ENCODE data around the gene TMEM17. TPM values are rescaled to one million over a fixed set of nuclear protein-coding genes. Genes with fewer than 3 reads are reported as not detected.

The TMEM17 gene
- total and polyA plus RNA-seq, 2 donors (not counting 1 experiment from before 2014, with no cell fraction given): 2.5 to 4.9 TPM

DNA sequence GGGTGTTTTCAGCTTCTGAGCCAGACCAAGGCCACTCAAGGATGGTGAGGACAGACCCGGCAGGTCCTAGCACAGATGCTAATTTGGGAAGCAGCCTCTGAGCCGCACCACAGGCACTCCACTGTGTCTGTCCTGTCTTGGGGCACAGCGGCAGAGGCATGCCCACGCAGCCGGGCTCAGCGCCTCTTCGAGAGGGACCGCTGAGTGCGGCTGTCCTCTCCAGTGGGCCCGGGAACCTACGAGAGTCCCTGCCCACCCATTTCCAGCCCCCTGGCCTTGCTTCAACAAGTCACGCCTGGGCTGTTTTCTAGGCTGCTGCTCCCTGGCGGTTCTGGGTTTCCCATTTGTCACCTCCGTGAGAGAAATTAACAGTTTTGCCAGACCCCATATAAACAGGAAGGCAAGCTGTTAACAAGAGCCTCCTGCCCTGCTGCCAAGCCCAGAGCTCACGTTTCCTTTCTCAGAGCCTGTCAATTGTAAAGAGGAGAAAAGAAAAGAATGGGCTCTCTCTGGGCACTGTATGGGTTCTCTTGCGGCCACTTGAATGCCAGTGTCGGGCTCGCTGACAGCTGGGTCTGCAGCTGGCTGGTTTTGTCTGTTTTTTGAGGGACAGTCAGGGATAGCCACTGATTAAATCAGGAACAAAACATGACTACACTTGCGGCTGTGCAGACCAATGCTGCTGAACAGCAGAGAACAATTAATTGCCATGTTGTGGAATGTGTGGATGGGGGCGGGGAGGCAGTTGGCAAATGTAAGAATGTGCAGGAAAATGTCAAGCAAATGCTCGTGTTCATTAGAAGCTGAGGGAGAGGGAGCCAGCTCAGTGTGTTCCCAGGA lies 30.6 kb downstream of the TMEM17 start:
- peak in 1 of 2 donors; percentile 60 for DNase-seq (ENCODE audit: low read depth in 2 of 2)
- H4K20me1 ChIP-seq (ENCODE audit: control insufficient read depth, extremely low read depth, insufficient read depth, low read length): no peaks in the 10 kb centered on the region
- H3K9me3 ChIP-seq (ENCODE audit: control insufficient read depth, insufficient read depth, low read depth, low read length): no peaks in the 10 kb centered on the region
- no peak overlapping the region for H3K4me3 ChIP-seq (replicated peaks in 1 of 4; ENCODE audit: control extremely low read depth in 1 of 4, insufficient read depth in 1 of 4, low read depth in 3 of 4, low read length in 4 of 4)
- H3K4me2 ChIP-seq (ENCODE audit: extremely low read depth, insufficient read depth, low read length): no peak overlapping the region
- no peak for TF ChIP-seq EZH2 (IDR thresholded peaks at IDR 0.05; ENCODE audit: low read length, missing control alignments)
- TF ChIP-seq, protein P1, sequence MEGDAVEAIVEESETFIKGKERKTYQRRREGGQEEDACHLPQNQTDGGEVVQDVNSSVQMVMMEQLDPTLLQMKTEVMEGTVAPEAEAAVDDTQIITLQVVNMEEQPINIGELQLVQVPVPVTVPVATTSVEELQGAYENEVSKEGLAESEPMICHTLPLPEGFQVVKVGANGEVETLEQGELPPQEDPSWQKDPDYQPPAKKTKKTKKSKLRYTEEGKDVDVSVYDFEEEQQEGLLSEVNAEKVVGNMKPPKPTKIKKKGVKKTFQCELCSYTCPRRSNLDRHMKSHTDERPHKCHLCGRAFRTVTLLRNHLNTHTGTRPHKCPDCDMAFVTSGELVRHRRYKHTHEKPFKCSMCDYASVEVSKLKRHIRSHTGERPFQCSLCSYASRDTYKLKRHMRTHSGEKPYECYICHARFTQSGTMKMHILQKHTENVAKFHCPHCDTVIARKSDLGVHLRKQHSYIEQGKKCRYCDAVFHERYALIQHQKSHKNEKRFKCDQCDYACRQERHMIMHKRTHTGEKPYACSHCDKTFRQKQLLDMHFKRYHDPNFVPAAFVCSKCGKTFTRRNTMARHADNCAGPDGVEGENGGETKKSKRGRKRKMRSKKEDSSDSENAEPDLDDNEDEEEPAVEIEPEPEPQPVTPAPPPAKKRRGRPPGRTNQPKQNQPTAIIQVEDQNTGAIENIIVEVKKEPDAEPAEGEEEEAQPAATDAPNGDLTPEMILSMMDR (conservative IDR thresholded peaks at IDR 0.05 in 1 of 2, IDR thresholded peaks at IDR 0.05 in 1 of 2; ENCODE audit: low read depth in 1 of 2, low read length in 2 of 2): no peak
- no peak overlapping the region for H3K27ac ChIP-seq (ENCODE audit: insufficient read depth, low read length)
- H3K36me3 ChIP-seq (ENCODE audit: control insufficient read depth, insufficient read depth, low read length): no peaks in the 10 kb centered on the region
- no peaks in the 10 kb centered on the region for H3K4me1 ChIP-seq (ENCODE audit: control insufficient read depth, extremely low read depth, insufficient read depth, low read length)
- H3K79me2 ChIP-seq (ENCODE audit: control insufficient read depth, insufficient read depth, low read length): no peaks in the 10 kb centered on the region
- H3K27me3 ChIP-seq (ENCODE audit: control insufficient read depth, insufficient read depth, low read length): no peaks in the 10 kb centered on the region
- H3K9ac ChIP-seq (ENCODE audit: insufficient read depth, low read length): no peak overlapping the region
- no peak overlapping the region for H2AFZ ChIP-seq (ENCODE audit: low read length)

DNA sequence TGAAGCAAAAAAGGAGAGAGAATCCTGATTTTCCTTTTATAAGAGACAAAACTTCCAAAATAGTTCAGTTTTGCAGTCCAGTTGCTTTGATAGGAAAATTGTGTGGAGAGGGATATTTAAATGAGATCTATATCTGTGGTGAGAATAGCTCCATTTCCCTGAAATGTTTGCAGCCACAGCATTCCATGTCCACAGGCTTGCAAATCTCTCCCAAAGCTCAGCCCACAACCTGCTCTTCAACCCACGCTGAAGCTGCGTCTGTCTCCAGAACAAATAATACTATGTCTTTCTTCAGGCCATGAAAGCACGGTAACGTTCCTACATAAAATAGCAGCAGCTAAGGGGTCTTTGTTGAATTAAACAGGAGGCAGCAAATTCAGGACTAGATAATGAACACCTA lies 31.8 kb downstream of the TMEM17 start:
- Histone ChIP-seq H3K9ac (ENCODE audit: insufficient read depth, low read length) (no peak overlapping the region), H3K79me2 (ENCODE audit: control insufficient read depth, insufficient read depth, low read length) (no peaks in the 10 kb centered on the region), H3K27me3 (ENCODE audit: control insufficient read depth, insufficient read depth, low read length) (no peaks in the 10 kb centered on the region), H3K4me2 (ENCODE audit: extremely low read depth, insufficient read depth, low read length) (no peak overlapping the region), H3K4me3 (replicated peaks in 1 of 4; ENCODE audit: control extremely low read depth in 1 of 4, insufficient read depth in 1 of 4, low read depth in 3 of 4, low read length in 4 of 4) (no peak overlapping the region), H4K20me1 (ENCODE audit: control insufficient read depth, extremely low read depth, insufficient read depth, low read length) (no peaks in the 10 kb centered on the region), H2AFZ (ENCODE audit: low read length) (no peak overlapping the region), H3K36me3 (ENCODE audit: control insufficient read depth, insufficient read depth, low read length) (no peaks in the 10 kb centered on the region), H3K27ac (ENCODE audit: insufficient read depth, low read length) (no peak overlapping the region), H3K9me3 (ENCODE audit: control insufficient read depth, insufficient read depth, low read depth, low read length) (no peaks in the 10 kb centered on the region), H3K4me1 (ENCODE audit: control insufficient read depth, extremely low read depth, insufficient read depth, low read length) (no peaks in the 10 kb centered on the region)
- peak in 1 of 2 donors; percentile 87 for DNase-seq (ENCODE audit: low read depth in 2 of 2)
- TF ChIP-seq, protein P1 (conservative IDR thresholded peaks at IDR 0.05 in 1 of 2, IDR thresholded peaks at IDR 0.05 in 1 of 2; ENCODE audit: low read depth in 1 of 2, low read length in 2 of 2): no peak
- no peak for TF ChIP-seq EZH2 (IDR thresholded peaks at IDR 0.05; ENCODE audit: low read length, missing control alignments)

DNA sequence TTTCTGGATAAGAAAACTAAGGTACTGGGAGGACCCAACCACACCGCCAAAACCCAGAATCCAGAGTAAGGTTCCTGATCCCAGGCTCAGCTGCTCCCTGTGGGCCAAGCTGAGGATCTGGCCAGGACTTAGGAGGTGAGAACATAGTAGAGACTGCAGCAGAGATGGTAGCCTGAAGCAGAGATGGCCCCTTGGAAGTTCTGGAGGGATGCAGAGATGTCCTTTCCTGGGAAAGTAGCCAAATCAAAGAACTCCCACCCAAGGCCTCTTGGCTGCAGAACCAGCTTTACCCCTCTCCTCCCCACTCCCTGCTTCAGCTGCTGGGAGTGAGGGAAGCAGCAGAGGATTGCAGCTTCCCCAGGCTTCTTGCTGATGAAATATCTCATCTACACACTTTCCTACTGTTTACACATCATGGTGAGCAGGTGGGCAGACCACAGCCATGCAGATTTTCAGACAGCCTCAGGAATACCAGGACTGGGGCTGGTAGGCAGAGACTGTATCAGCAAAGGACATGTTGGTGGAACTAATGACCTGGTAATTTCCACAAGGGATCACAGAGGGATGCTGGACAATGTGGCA lies 32.7 kb downstream of the TMEM17 start:
- no peaks in the 10 kb centered on the region for H3K9me3 ChIP-seq (ENCODE audit: control insufficient read depth, insufficient read depth, low read depth, low read length)
- TF ChIP-seq, protein P1 (conservative IDR thresholded peaks at IDR 0.05 in 1 of 2, IDR thresholded peaks at IDR 0.05 in 1 of 2; ENCODE audit: low read depth in 1 of 2, low read length in 2 of 2): no peak
- TF ChIP-seq EZH2 (IDR thresholded peaks at IDR 0.05; ENCODE audit: low read length, missing control alignments): no peak
- H4K20me1 ChIP-seq (ENCODE audit: control insufficient read depth, extremely low read depth, insufficient read depth, low read length): no peaks in the 10 kb centered on the region
- H3K36me3 ChIP-seq (ENCODE audit: control insufficient read depth, insufficient read depth, low read length): no peaks in the 10 kb centered on the region
- H3K27me3 ChIP-seq (ENCODE audit: control insufficient read depth, insufficient read depth, low read length): no peaks in the 10 kb centered on the region
- no peaks in the 10 kb centered on the region for H3K79me2 ChIP-seq (ENCODE audit: control insufficient read depth, insufficient read depth, low read length)
- no peak overlapping the region for H3K4me2 ChIP-seq (ENCODE audit: extremely low read depth, insufficient read depth, low read length)
- no peak overlapping the region for H3K4me3 ChIP-seq (replicated peaks in 1 of 4; ENCODE audit: control extremely low read depth in 1 of 4, insufficient read depth in 1 of 4, low read depth in 3 of 4, low read length in 4 of 4)
- no peaks in the 10 kb centered on the region for H3K4me1 ChIP-seq (ENCODE audit: control insufficient read depth, extremely low read depth, insufficient read depth, low read length)
- H3K27ac ChIP-seq (ENCODE audit: insufficient read depth, low read length): no peak overlapping the region
- H3K9ac ChIP-seq (ENCODE audit: insufficient read depth, low read length): no peak overlapping the region
- no peak for DNase-seq (ENCODE audit: low read depth in 2 of 2)
- H2AFZ ChIP-seq (ENCODE audit: low read length): no peak overlapping the region

Measured in fibroblast of lung (primary cell).